Melanocyte of skin (primary cell): ENCODE data around the gene NPL. TPM values are rescaled to one million over a fixed set of nuclear protein-coding genes. Genes with fewer than 3 reads are reported as not detected.

Experiments
- total RNA-seq, 2 donors: library from RNA; depleted of rRNA; stranded (reverse); fragments of >200 nt; gene quantifications; 2 replicates each; pipeline ENCODE4 v1.2.3, GENCODE V29; 2012

NPL gene, protein sequence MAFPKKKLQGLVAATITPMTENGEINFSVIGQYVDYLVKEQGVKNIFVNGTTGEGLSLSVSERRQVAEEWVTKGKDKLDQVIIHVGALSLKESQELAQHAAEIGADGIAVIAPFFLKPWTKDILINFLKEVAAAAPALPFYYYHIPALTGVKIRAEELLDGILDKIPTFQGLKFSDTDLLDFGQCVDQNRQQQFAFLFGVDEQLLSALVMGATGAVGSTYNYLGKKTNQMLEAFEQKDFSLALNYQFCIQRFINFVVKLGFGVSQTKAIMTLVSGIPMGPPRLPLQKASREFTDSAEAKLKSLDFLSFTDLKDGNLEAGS
- 10 to 100 TPM; 21.3 to 21.7 TPM for total RNA-seq

DNA sequence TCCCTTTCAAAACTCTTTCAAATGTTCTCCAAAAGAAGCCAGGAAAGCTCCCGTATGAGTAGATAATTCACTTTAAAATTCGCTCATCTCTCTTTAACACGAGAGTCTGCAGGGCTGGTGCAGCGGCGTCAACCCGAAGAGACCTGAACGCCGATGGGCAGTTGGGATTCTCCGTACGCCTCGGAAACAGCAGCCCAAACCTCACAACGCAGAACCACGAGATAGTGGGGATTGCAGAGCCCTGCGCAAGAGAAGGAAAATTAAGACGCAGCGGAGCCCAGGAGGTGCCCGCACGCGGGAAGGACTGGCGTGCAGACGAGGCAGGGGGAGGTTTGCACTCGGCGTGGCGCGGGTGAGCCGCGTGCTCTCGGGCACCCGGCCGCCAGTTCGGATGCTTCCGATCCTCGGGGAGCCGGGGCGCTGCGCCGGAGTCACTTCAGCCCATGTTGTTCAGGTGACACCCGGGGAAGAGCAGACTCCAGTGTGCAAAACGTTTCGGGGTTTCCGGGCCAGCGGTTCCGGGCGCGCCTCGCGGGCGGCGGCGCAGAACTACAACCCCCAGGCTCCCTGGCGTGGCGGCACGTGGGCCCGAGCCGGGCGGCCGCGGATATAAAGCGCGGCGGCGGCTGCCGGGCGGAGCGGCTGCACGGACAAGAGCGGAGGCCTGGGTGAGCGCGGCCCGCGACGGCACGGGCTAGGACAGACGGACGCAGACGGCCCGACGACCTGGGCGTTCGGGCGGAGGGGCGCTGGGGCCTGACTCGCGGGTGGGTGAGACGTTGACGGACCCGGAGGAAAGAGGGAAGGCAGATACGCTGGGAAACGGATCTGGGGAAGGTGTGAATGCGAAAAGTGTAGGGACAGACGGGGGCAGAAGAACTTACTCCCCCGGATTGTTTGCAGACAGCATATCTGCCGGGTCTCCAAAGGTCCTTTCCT, at the start of gene NPL:
NPL (plus strand) TSS at position 636 of the 939 bp plus-strand sequence. CDS start 4,599 bp downstream, outside the sequence.

DNA sequence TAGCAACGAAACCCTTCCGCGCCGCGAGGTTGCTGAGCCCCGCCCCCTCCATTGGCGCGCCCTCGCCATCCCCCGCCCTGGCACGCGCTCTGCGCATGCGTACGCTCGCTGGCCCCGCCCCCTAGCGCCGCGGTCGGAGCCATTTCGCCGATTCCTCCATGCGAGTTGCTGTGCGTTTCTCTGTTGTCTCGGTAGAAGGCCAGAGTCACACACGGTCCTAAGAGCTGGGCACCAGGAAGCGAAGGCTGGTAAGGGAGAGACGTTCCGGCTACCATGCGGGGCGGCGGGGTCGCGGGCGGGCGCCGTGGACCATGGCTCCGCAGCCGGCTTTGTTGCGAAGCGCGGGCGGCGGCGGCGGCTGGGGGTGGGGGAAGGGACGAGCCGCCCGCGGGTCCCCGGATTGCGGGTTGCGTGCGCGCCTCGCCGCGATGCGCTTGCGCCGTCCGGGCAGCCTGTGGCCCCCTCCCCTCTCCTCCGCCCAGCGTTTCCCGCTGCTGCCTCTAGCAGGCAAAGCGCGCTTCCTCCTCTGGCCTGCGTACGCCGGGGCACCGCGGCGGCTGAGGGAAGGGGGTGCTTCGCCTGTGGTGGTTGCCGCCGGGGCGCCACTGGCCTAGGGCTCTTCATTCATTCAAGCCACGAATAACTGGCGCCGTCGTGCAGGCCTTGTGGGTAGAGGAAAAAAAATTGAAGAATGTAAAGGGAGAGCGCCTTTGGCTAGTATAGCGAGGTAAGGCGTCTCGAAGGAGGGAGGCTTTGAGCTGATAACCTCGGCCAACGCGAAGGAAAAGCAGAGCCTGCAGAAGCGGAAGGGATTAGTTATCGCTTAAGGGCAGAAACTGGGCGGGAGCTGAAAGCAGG, 49.9 kb downstream of the NPL start, which contains the start of gene DHX9:
DHX9 (plus strand) TSS at position 139 of the 858 bp plus-strand sequence. CDS start 3,220 bp downstream, outside the sequence.

Other genes starting within 250 kb of the NPL start
- gene RNASEL, start 200.5 kb upstream of the NPL start, total RNA-seq = 10 to 100 TPM in 1 of 2 donors, 1 to 10 TPM in 1; 7.7 to 14.8 TPM
- gene RGS16, start 185.4 kb upstream of the NPL start, total RNA-seq = under 1 TPM in 1 of 2 donors, not detected in 1; under 0.01 TPM
- gene RGS8, start 105.2 kb upstream of the NPL start, total RNA-seq = not detected
- 100 to 1,000 TPM; 120 to 238 TPM for gene DHX9, start 49.6 kb downstream of the NPL start, total RNA-seq
- gene SHCBP1L, start 163.4 kb downstream of the NPL start, total RNA-seq = not detected
- gene LAMC1, start 233.6 kb downstream of the NPL start, total RNA-seq = 100 to 1,000 TPM; 157 to 183 TPM